Stimulated activated CD8-positive, alpha-beta memory T cell treated with anti-CD3 and anti-CD28 coated beads, Interleukin-7, amount 100 ng/mL, for 1 hour (primary cell): Measurements from ENCODE around the gene MNT.

Experiments used
- DNase-seq, 2 donors: peaks; one replicate each; pipeline ENCODE4 v3.0.0-alpha.2; 2020; ENCODE audit warnings: low read depth in 2 of 2

The MNT gene

DNA sequence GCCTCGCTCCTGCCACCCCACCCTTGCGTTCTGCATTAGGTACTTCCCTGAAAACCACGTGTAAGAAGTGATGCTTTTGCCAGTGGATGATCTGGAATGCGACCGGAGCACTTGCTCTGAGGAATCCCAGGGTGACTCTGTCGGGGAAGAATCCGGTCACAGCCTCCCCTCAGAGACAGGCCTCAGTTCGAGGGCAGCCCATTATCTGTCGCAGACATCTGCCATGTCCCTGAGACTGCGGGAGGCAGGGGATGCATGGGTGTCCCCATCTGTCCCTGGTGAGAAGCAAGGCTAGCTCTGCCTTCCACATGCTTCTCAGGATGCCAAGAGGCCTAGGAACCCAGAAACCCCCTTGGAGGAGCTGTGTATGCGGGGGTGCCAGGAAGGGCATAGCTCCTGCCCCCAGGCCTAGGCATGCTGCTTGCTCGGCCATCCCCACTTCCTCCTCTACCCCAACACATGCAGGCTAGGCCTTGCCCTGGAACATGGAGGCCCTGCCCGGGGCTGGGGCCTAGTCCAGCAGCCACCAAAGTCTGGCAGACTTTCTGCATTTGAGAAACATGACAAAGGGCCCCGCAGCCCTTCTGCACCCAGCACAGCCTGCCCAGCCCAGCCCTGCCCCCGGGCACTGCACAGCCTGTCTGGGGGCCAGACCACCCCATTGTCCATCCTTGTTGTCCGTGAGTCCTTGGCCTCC is 20.5 kb downstream of the MNT start:
- no peak for DNase-seq

DNA sequence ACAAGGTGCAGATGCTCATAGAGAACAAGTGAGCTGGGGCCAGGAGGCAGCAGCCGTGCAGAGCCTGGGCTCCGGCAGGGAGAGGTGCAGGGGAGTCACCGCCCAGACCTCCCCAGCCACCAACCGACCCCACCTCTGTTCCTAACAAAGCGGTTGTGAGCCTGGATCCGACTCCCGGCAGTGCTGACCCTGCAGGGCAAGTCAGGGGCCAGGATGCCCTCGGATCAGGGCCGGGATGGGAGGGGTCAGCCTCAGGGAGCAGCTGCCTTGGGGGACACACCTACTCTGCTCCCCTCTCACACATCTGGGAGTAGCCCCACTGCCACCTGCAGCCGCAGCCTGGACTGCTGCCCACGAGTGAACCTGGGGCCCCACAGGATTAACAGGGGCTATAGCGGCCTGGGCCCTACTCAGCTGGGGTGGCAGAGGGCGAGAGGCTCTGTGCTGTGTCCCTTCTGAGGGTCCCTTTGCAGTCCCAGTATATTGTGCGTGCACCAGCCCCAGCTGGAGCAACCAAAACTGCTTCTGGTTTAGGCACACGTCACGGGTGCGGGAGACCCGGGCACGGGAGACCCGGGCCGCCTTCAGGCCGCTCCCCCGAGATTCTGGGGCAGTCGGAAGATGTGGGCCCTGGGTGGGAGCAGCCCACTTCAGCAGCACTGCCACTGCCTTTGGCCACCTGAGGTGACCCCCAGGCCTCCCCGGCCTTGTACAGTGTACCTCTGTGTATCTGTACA is 21.2 kb downstream of the MNT start:
- DNase-seq: no peak

DNA sequence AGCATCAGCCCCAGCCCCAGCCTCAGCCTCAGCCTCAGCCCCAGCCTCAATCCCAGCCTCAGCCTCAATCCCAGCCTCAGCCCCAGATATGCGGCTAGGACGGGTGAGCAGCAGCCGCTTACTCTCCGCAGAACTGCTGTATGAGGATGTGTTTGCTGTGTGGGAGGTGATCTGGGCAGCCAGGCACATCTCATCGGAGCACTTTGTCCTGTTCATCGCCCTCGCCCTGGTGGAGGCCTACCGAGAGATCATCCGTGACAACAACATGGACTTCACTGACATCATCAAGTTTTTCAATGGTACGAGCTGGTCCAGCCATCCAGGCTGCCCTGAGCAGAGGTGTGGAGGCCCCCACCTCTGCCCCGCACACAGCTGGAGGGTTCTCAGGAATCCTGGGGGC is 22.0 kb downstream of the MNT start:
- DNase-seq: no peak

DNA sequence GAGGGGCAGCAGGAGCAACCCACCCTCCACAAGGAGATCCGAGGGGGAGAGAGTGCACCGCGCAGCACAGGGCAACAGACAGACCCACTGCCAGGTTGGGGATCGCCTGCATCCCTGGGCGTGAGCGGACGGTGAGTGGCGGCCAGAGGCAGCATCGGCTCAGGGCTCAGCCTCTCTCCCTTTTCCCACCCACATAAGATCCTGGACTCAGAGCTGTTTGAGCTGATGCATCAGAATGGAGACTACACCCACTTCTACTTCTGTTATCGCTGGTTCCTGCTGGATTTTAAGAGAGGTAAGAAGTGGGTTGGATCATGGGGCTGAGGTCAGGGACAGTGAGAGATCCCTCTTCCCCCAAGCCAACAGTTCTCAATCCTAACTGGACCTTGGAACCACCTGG is 23.2 kb downstream of the MNT start:
- no peak for DNase-seq

DNA sequence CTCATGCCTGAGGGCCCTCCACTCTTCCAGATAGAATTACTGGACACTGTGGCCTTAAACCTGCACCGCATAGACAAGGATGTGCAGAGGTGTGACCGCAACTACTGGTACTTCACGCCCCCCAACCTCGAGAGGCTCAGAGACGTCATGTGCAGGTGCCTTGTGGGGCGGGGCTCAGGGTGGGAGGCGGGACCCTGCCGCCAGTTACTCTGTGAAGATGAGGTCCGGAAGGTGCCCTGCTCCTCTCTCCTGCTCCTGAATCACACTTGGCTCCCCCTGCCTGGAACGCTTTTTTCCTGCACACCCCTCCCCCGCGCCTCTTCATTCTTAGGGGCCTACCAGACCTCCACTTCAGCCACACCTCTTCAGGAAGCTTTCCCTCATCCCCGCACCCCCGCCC is 24.8 kb downstream of the MNT start:
- no peak for DNase-seq

DNA sequence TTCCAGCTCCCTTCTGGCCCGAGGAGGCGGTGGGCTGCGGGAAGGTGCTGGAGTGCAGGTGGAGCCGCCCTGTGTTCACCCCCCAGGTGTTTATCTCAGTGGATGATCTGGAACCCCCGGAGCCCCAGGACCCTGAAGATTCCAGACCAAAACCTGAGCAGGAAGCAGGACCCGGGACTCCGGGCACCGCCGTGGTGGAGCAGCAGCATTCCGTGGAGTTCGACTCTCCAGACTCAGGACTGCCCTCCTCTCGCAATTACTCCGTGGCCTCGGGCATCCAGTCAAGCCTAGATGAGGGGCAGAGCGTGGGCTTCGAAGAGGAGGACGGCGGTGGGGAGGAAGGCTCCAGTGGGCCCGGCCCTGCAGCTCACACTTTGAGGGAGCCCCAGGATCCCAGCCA is 25.5 kb downstream of the MNT start:
- DNase-seq: no peak

DNA sequence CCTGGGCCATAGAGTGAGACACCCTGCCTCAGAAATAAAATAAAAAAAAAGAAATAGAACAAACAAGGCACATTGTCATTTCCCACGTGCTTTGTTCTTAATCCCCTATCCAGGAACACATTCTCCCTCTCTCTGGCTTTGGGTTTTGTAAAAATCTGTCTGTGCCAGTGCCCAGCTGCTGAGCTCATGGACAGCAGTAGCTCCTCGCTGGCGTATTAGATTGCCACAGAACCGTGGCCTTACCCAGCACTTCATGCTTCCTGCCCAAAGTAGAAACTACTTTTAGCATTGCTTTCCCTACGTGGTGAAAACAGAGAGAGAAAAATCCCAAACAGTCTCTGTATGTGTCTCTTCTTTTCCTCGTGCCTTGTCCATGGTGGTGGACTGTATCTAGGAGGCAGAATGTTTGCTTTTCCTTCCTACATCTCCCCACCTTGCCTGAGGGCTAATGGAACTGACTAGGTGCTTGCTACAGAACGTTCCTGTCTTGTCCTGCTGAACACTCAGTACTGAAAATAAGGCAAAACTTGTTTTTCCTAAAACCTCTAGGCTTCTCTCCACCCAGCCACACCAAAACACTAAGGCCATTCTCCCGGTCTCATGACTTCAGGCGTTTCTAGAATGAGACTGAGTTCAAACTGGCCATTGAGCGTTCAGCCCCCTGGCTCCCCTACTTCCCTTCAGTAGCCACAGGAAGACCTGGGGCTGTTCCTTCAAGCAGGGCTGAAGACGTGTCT is 26.1 kb downstream of the MNT start:
- DNase-seq: no peak

DNA sequence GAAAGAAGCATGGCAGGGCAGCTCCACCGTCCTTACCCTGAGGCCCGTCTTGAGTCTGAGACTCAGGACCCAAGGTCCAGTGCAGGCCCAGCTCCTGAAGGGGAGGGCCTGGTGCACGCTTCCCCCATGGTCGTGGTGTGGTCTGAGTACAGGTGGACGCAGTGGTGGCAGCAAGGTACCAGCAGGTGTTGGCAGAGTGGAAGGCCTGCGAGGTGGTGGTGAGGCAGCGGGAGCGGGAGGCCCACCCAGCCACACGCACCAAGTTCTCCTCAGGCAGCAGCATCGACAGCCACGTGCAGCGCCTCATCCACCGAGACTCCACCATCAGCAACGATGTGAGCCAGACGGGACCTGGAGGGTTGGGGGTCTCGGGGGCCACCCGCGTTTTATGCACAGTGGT is 27.7 kb downstream of the MNT start:
- DNase-seq: no peak

DNA sequence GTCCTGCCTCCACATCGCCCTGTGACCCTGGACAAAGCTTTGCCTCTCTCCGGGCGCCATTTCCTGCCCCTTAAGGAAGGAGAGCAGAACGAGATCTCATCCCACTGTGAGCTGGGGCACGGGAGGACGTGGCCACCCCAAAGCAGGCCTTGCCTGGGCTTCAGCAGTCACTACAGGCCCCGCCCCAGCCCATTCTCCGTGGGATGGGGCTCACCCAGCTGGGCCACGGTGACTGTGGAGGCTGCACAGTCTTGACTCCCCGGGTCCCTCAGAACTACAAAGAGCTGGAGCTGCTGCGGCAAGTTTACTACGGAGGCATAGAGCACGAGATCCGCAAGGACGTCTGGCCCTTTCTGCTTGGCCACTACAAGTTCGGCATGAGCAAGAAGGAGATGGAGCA is 28.2 kb downstream of the MNT start:
- no peak for DNase-seq

DNA sequence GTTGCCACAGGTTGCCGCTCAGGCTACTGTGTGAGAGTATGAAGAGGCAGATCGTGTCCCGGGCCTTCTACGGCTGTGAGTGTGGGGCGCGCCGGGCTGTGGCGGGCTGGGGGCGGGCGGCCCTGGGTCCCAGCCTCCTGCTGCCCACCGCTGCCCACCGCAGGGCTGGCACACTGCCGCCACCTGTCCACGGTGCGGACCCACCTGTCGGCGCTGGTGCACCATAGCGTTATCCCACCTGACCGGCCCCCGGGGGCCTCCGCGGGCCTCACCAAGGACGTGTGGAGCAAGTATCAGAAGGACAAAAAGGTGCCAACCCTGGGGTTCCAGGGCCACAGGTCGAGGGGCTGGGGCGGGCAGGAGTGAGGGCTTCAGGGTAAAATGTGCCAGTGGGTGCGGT is 28.7 kb downstream of the MNT start:
- DNase-seq: no peak

DNA sequence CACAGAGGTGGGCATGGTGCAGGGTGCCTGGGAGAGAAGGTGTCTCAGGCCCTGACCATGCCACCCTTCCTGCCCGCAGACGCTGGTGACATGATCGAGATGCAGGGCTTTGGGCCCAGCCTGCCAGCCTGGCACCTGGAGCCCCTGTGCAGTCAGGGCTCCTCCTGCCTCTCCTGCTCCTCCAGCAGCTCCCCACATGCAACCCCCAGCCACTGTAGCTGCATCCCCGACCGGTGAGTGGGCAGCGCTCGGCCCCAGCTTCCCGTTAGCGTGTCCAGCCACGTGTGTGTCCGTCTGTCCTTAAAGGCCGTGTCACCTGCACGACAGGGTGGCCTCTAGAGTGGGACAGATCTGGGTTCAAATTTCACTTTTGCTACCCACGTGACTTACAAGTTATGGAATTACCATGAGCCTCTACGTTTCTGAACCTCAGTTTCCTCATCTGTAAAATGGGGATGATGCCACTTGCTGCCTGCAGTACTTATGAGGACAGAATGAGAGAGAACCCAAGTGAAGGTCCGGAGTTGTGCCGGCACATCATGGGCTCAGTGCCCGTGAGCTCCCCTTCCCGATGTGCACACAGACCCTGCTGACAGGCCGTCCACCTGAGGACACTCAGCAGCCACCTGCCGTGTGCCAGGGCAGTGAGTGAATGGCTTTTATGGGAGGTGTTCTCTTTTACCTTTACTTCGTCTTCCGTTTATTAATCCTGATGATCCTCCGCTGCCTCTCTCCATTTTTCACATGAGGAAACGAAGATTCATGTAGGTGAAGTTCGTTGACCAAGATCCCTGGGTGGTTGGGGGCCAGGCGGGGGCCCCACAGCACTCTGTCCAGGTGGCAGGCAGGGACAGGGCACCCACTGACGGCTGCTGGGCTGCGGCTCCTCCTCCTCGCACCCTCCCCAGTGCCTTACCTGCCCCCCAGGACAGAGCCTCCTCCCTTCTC is 29.4 kb downstream of the MNT start:
- DNase-seq: no peak

DNA sequence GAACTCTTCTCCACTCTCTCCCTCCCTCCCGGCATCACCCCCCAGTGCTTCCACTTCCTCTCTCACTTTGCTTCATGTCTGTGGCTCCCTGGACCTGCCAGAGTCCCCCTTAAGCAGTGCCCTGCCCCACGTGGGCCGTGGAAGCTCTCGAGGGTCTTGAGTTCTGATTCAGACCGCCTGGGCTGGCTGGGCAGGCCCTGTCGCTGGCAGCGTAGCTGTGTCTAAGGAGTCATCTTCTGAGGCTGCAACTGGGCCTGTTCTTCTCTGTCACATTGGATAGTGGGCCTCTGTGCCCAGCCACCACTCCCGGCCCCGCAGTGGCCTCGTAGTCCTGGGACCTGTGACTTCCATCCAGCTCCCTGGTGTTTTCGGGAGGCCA is 30.7 kb downstream of the MNT start:
- DNase-seq: no peak

DNA sequence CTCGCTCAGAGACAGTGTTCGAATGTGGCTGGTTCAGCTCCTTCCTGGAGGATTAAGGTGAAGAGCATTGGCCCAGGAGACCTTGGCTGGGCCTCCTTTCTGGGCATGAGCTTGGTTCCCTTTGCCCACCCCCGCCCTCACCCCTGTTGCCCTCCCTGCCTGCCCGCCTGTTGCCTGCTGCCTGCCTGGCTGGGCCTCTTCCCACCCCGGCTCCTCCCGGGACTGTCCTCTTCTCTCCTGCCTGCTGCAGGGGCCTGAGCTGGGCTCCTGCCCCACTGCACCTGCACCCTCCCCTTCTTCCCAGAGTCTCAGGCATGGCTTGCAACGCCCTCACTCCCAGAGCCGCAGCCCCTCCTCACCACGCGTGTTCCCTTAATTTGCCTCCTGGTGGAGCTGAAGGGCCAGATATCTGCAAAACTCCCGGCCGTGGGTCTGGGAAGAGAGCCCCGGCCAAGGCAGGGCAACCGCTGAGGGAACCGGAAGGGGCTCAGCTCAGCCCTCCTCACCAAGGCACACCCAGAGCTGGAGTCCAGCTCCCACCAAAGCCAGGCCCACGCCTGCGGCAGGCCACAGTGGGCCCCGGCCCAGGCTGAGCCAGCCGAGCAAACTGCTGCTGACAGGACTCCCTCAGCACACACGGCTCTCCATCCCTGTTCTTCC is 31.2 kb downstream of the MNT start:
- DNase-seq: no peak

DNA sequence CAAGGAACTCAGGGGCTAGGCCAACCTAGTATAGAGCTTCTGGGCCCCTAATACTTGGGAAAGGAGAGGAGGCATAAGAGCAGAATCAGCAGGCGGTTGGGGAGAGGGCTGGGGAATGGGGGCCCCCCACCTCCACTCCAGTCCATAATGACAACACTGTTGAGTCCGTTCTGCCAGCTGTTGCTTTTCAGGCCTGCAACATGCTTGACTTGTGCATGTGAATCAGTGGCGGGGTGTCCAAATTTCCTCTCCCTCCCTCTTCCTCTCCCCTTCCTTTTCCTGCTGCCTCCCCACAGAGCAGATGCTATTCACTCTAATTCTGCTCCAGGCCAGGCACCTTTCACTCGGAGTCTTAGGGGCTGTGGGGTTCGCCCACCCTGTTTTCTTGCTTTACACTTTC is 31.8 kb downstream of the MNT start:
- no peak for DNase-seq

DNA sequence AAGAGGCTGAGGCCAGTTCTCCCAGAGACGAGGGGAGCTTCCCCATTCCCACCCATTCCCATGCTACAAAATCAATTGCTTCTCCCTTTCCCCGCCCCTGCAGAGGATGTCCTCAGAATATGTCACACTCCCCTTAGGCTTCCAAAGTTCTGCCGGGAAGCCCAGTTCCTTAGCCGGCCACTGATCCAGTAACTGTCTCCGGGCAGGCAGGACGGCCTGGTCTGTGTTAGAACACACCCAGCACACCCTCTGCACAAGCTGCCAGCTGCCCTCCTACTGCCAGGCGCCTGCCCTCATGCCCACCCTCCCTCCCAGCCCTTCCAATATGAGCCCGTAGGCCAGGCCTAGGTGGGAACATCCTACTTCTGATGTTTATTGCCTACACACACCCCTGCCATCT is 32.5 kb downstream of the MNT start:
- DNase-seq: no peak

DNA sequence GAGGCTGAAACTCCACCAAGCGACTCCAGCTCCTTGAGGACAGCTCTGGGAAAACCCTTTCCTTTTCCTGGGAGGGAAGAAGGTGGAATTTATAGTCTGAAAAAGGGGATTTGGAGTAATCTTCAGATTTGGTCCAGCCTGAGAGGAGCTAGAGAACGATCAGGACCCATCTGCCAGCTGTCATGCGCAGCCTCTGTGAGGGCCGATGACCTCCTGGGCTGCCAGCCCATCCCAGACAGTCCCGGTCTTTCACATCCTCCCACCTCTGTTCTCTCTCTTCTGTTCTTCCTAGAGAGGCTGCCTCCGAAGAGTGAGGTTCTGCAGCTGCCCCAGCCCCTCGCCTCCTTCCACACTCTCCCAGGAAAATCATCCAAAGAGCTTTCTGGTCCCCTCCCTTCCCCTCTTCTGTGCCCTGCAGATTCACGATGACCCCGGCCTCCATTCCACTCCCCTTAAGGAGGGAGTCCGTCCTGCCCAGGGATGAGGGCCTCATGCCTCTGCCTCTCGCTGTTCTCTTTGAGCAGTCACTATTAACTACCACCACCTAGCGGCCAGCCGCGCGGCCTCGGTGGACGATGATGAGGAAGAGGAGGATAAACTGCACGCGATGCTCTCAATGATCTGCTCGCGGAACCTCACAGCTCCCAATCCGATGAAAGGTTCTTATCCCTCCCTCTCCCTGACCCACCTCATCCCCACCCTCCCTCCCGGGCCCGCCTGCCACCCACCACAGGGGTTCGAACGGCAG is 33.9 kb downstream of the MNT start:
- DNase-seq: no peak

DNA sequence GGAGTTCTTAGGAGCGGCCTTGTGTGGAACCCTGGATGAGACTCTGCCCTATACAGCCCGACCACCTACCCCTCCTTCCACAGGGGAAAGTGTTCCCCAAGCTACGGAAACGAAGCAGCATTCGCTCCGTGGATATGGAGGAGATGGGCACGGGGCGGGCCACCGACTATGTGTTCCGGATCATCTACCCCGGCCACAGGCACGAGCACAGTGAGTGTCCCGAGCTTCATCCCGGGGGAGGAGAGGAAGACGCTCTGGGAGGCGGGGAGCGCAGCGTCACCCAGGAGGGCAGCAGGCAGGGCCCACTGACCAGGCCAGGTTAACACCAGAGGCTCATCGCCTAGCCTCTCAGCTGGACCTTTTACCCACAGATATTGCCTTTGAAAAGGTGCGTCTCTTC is 35.7 kb downstream of the MNT start:
- DNase-seq: no peak

DNA sequence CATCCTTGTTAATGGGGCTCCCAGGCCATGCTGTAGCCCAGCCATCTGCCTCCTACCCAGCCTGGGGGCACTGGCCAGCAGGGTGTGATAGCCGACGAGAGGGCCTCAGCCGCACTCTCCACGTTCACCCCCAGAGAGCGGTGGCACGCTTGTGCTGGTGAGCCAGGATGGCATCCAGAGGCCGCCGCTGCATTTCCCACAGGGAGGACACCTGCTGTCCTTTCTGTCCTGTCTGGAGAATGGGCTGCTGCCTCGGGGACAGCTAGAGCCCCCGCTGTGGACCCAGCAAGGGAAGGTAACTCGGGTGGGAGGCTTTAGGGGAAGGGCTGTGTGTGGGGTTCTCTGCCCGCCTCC is 36.1 kb downstream of the MNT start:
- DNase-seq: no peak

DNA sequence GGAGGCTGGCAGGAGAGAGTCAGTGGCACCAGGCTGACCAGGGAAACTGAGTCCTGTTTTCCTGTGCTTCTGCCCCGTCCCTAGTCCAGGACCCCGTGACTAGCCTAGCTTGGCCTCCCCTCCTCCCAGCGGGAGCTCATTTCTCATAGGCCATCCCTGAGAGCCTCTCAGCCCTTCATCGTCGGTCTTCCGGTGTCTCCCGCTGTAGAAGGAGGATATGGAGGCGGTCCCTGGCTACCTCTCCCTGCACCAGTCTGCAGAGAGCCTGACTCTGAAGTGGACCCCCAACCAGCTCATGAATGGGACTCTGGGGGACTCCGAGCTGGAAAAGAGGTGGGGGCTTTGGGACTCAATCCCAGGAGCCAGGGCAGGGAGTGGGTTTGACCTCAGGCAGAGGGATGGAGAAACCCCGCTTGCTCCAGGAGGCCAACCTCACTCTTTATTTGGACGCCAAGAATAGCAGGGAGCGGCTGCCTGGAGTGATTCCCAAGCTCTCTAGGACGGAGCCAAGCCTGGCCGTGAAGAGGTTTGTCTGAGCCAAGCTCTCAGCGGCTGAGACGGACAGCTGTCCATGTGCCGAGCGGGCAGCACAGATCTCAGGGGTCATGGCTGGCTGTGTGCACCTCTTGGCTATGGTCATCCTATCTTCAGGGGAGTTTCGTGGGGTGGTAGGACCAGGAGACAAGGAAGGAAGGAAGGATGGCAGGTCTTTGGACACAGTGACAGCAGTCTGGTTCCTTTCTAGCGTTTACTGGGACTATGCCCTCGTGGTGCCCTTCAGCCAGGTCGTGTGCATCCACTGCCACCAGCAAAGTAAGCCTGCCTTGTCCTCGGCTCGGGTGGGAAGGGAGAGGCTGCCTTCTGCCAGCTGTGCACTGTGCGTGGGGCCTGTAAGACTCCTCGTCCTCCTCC is 36.8 kb downstream of the MNT start:
- DNase-seq: no peak

DNA sequence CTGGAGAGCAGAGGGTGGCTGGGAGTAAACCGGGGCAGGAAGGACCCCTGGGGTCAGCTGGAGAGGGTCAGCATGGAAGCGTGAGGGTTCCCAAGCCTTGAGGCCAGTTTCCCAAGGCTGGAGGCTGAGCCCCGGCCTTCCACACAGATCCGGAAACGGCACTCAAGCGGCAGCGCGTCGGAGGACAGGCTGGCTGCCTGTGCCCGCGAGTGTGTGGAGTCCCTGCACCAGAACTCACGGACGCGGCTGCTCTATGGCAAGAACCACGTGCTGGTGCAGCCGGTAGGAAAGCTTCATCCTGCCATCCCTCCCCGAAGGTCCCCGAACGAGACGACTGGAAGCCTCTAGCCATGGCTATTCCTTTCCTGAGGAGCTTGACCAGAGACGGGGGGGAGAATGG is 37.5 kb downstream of the MNT start:
- no peak for DNase-seq
